Tibial nerve (tissue), 4 donors: ENCODE data around the gene CASKIN1.

ENCODE experiments used
- EP300 ChIP-seq, 2 donors: sonication (generic); formaldehyde crosslinking; IDR thresholded peaks; one replicate each; pipeline ENCODE4 v1.6.1; 2017; ENCODE audit warnings: antibody characterized with exemption in 2 of 2, mild to moderate bottlenecking in 1 of 2
- TF ChIP-seq, protein P1 (sequence below), 5 experiments: fragments of 200-600 bp in 3 of 5; fragments of 450-650 bp in 2 of 5; sonication (generic) in 3 of 5; IDR thresholded peaks; one replicate each; pipeline ENCODE4 v1.5.1; 2016 to 2019; ENCODE audit warnings: antibody characterized with exemption in 5 of 5, mild to moderate bottlenecking in 3 of 5, moderate library complexity in 2 of 5

DNA sequence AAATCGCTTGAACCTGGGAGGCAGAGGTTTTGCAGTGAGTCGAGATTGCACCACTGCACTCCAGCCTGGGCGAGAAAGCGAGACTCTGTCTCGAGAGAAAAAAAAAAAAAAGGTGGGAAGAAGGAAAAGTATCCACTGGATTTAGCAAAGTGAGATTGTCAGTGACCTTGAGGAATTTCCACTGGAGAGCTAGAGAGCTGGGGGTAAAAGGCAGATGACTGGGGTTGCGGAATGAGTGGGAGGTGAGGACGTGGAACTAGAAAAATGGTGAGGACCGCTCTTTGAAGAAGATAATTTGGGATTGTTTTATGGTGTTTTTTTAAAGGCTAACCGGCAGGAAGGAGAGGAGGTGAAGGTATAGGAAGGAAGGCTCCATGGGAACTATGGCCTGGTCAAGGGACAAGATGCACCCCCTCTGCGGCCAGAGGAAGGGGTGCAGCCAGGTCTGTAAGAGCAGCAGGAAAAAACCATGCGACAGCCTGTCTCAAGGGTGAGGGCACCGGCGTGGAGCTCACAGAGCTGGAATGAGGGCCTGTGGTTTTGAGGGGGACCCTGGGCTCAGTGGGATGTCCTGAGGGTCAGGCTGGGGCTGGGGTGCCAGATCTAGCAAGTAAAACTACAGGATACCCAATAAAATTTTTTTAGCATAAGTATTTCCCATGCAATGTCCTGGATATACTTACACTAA lies 8.2 kb upstream of the CASKIN1 start:
- TF ChIP-seq, protein P1, sequence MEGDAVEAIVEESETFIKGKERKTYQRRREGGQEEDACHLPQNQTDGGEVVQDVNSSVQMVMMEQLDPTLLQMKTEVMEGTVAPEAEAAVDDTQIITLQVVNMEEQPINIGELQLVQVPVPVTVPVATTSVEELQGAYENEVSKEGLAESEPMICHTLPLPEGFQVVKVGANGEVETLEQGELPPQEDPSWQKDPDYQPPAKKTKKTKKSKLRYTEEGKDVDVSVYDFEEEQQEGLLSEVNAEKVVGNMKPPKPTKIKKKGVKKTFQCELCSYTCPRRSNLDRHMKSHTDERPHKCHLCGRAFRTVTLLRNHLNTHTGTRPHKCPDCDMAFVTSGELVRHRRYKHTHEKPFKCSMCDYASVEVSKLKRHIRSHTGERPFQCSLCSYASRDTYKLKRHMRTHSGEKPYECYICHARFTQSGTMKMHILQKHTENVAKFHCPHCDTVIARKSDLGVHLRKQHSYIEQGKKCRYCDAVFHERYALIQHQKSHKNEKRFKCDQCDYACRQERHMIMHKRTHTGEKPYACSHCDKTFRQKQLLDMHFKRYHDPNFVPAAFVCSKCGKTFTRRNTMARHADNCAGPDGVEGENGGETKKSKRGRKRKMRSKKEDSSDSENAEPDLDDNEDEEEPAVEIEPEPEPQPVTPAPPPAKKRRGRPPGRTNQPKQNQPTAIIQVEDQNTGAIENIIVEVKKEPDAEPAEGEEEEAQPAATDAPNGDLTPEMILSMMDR (IDR thresholded peaks at IDR 0.05): no peak
- TF ChIP-seq EP300 (IDR thresholded peaks at IDR 0.05): no peak
